PC-3 (cell line): ENCODE data around the gene GATAD2B. TPM values are rescaled to one million over a fixed set of nuclear protein-coding genes. Genes with fewer than 3 reads are reported as not detected.

Experiments used
- ATAC-seq: fragments of 200-7000 bp; cut with Tn5 transposase; 2 replicates; pipeline ENCODE4 v1.9.1; 2020; ENCODE audit warnings: mild to moderate bottlenecking, moderate library complexity
- BruUV-seq: library from RNA; stranded (reverse); fragments of 400-500 nt; replicated peaks from 2 replicates; lab custom pipeline; 2021; lab: Mats Ljungman, UMichigan
- CTCF ChIA-PET: fragments of 300-600 bp; sonication (Branson Sonifier 250); formaldehyde crosslinking; loops from one replicate; lab custom pipeline; 2022; ENCODE audit warnings: antibody characterized with exemption; lab: Charles Lee
- POLR2A ChIA-PET: fragments of 300-600 bp; sonication (Branson Sonifier 250); formaldehyde crosslinking; loops from one replicate; lab custom pipeline; 2022; ENCODE audit warnings: antibody characterized with exemption; ENCODE audit not compliant: unreplicated experiment; lab: Charles Lee
- DNase-seq: peaks from one replicate; pipeline ENCODE4 v3.0.0-alpha.2; 2015
- H2AFZ ChIP-seq: fragments of 300-600 bp; sonication (generic); 2 replicates; pipeline ENCODE4 v1.6.0; 2016; ENCODE audit warnings: antibody characterized with exemption, low read length
- H3F3A ChIP-seq: fragments of 300-600 bp; sonication (generic); one replicate; pipeline ENCODE4 v1.6.0; 2017; ENCODE audit warnings: antibody characterized with exemption, low read length, control low read depth, mild to moderate bottlenecking; ENCODE audit not compliant: unreplicated experiment
- H3K27ac ChIP-seq: fragments of 300-600 bp; sonication (generic); 2 replicates; pipeline ENCODE4 v1.5.1; 2016; ENCODE audit warnings: mild to moderate bottlenecking, low read length
- H3K27me3 ChIP-seq: fragments of 300-600 bp; sonication (generic); 2 replicates; pipeline ENCODE4 v1.6.1; 2016; ENCODE audit warnings: low read length, mixed read lengths
- H3K36me3 ChIP-seq: fragments of 300-600 bp; sonication (generic); 2 replicates; pipeline ENCODE4 v1.6.1; 2016; ENCODE audit warnings: low read depth, mixed run types, low read length, mixed read lengths
- H3K4me1 ChIP-seq: fragments of 300-600 bp; sonication (generic); 2 replicates; pipeline ENCODE4 v1.5.1; 2016; ENCODE audit warnings: low read length; ENCODE audit not compliant: insufficient read depth
- H3K4me2 ChIP-seq: fragments of 300-600 bp; sonication (generic); 2 replicates; pipeline ENCODE4 v1.6.0; 2016; ENCODE audit warnings: low read length
- H3K4me3 ChIP-seq: fragments of 300-600 bp; sonication (generic); 2 replicates; pipeline ENCODE4 v1.5.1; 2016; ENCODE audit warnings: mild to moderate bottlenecking, low read length, mixed read lengths
- H3K79me2 ChIP-seq: fragments of 300-600 bp; sonication (generic); 2 replicates; pipeline ENCODE4 v1.6.1; 2017; ENCODE audit warnings: low read length, mixed read lengths
- H3K9ac ChIP-seq: fragments of 300-600 bp; sonication (generic); 2 replicates; pipeline ENCODE4 v1.6.0; 2016; ENCODE audit warnings: mild to moderate bottlenecking, low read length
- H3K9me2 ChIP-seq: fragments of 300-600 bp; sonication (generic); replicated peaks from 2 replicates; pipeline ENCODE4 v1.6.1; 2016; ENCODE audit warnings: mixed run types, low read length, mixed read lengths
- H3K9me3 ChIP-seq: fragments of 300-600 bp; sonication (generic); 2 replicates; pipeline ENCODE4 v1.6.1; 2016; ENCODE audit warnings: low read length, mixed read lengths
- H4K20me1 ChIP-seq: fragments of 300-600 bp; sonication (generic); 2 replicates; pipeline ENCODE4 v1.6.1; 2016; ENCODE audit warnings: low read length, mixed read lengths
- CTCF ChIP-seq: fragments of 300-600 bp; sonication (generic); conservative IDR thresholded peaks from 2 replicates; pipeline ENCODE4 v1.5.1; 2017; ENCODE audit warnings: antibody characterized with exemption, low read depth, mild to moderate bottlenecking, low read length
- EZH2 ChIP-seq: fragments of 300-600 bp; sonication (generic); IDR thresholded peaks from one replicate; pipeline ENCODE4 v1.6.1; 2017; ENCODE audit warnings: antibody characterized with exemption, mild to moderate bottlenecking, low read length; ENCODE audit not compliant: unreplicated experiment
- EZH2phosphoT487 ChIP-seq: fragments of 300-600 bp; sonication (generic); IDR thresholded peaks from 2 replicates; pipeline ENCODE4 v1.6.1; 2018; ENCODE audit warnings: mild to moderate bottlenecking, antibody characterized with exemption, low read length, borderline replicate concordance
- intact Hi-C: fragments of 100-400 bp; cut with micrococcal nuclease; formaldehyde crosslinking; loops from 2 replicates; pipeline ENCODE4 v1.9.0; 2023
- total RNA-seq: library from RNA; depleted of rRNA; stranded (reverse); fragments of >200 nt; gene quantifications from 2 replicates; pipeline ENCODE4 v1.2.3, GENCODE V29; 2014

Gene GATAD2B
- total RNA-seq, 1 experiment from 2014 or later, result 7.2 TPM

DNA sequence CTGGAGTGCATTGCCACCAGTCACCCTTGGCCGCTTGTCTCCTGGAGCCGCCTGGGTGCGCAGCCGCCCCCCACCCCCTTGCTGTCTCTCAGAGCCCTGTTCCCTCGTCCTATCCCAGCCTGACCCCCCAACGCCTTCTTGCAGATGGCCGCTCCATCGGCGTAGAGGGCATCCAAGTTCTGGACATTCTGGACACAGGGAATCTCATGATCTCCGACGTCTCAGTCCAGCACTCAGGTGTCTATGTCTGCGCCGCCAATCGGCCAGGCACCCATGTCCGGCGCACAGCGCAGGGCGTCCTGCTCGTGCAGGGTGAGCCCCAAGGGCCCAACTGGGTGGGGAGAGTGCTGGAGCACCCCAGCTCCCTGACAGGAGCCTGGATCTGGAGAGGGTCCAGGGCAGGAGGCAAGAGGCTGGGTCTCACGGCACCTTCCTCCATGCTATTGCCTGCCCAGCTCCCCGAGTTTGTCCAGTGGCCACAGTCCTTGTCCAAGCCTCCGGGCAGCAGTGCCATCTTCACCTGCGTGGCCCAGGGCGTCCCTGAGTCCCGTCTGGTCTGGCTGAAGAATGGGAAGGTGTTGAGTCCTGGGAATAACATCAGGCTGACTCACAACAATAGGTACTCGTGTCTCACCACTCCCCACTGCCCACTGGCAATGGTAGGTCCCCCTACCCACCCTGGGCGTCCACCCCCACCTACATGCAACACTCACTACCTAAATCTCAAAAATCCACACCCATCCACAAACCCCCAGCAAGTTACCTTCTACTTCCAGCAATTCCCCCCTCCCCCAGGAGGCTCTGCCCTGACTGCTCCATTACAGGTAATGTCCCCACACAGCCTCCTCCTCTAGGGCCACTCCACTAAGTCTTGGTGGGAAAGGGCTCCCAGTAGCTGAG lies 123.0 kb downstream of the GATAD2B start:
- no peaks in the 10 kb centered on the region for H3K4me1 ChIP-seq
- H4K20me1 ChIP-seq, result no peaks in the 10 kb centered on the region
- no peaks in the 10 kb centered on the region for H3F3A ChIP-seq
- H2AFZ ChIP-seq, result no peak overlapping the region
- H3K27ac ChIP-seq, result no peak overlapping the region
- no peaks in the 10 kb centered on the region for H3K27me3 ChIP-seq
- no peak for ATAC-seq
- no peak overlapping the region for H3K9ac ChIP-seq
- TF ChIP-seq EZH2phosphoT487, result no peak
- no peak for TF ChIP-seq EZH2
- no peak for TF ChIP-seq CTCF
- no peak for DNase-seq
- no peaks in the 10 kb centered on the region for H3K9me3 ChIP-seq
- no peak overlapping the region for H3K4me3 ChIP-seq
- no peaks in the 10 kb centered on the region for H3K36me3 ChIP-seq
- CTCF ChIA-PET, result no interaction called here
- no peak overlapping the region for H3K4me2 ChIP-seq
- H3K79me2 ChIP-seq, result no peaks in the 10 kb centered on the region
- no peaks in the 10 kb centered on the region for H3K9me2 ChIP-seq
- intact Hi-C loops, result loop anchor here (5.0 kb wide), 1 partner anchor 122 kb away; the partner anchor contains the start of gene GATAD2B
- POLR2A ChIA-PET, result interaction anchor here (0.6 kb wide), 1 partner anchor 168 kb away, joined by 3 read pairs; the partner anchor contains the start of gene CREB3L4
- BruUV-seq, result no TSS peak

DNA sequence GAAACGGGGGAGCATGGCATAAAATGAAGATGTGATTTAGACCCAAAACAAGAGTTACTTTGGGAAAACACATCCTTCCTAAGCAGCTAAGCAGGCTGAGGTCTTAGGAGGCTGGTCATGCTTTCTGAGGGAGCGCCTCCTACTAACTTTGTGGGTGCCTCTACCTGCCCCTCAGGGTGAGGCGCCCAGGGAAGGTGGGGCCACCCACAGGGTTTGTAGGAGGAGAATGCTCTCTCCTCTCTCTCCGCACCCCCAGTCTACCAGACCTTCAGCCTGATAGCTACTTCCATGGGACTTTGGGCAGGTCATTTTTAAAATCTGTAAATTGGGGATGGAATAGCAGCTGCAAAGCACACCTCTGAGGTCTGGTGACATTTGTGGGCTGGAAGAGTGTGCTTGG lies 123.8 kb downstream of the GATAD2B start:
- H3F3A ChIP-seq, result no peaks in the 10 kb centered on the region
- H3K9me2 ChIP-seq, result no peaks in the 10 kb centered on the region
- H3K79me2 ChIP-seq, result no peaks in the 10 kb centered on the region
- POLR2A ChIA-PET, result no interaction called here
- no peak overlapping the region for H3K9ac ChIP-seq
- ATAC-seq (no peak), DNase-seq (no peak)
- H3K4me1 ChIP-seq, result no peaks in the 10 kb centered on the region
- H2AFZ ChIP-seq, result no peak overlapping the region
- no TSS peak for BruUV-seq
- CTCF ChIA-PET, result interaction anchor here (0.6 kb wide), 1 partner anchor 165 kb away, joined by 3 read pairs; no protein-coding TSS in a partner anchor
- intact Hi-C loops, result loop anchor here (5.0 kb wide), 1 partner anchor 123 kb away; the partner anchor contains the start of gene GATAD2B
- no peak overlapping the region for H3K27ac ChIP-seq
- no peaks in the 10 kb centered on the region for H4K20me1 ChIP-seq
- no peaks in the 10 kb centered on the region for H3K9me3 ChIP-seq
- no peaks in the 10 kb centered on the region for H3K36me3 ChIP-seq
- no peak overlapping the region for H3K4me2 ChIP-seq
- no peak for TF ChIP-seq CTCF
- no peak for TF ChIP-seq EZH2
- TF ChIP-seq EZH2phosphoT487, result no peak
- H3K27me3 ChIP-seq, result no peaks in the 10 kb centered on the region
- no peak overlapping the region for H3K4me3 ChIP-seq

DNA sequence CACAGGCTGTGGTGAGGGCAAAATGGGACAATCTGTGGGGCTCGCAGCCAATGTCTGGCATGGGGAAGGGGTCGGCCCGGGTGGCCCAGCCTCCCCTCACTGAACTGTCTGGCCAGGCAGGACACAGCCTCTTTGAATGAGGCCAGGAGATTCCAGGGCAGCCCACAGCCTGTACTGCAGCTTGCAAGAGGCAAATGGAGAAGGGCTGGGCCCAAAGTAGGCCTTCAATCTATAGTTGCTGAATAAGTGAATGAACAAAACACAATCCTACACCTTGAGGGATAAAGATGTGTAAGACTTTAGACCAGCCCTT lies 124.3 kb downstream of the GATAD2B start:
- POLR2A ChIA-PET, result no interaction called here
- intact Hi-C loops, result loop anchor here (5.0 kb wide), 1 partner anchor 124 kb away; the partner anchor contains the start of gene GATAD2B
- BruUV-seq, result no TSS peak

More for the DNA sequence above, 124.3 kb downstream of the GATAD2B start:
- Histone ChIP-seq H3K36me3 (no peaks in the 10 kb centered on the region), H3K79me2 (no peaks in the 10 kb centered on the region), H3K27me3 (no peaks in the 10 kb centered on the region), H3K27ac (no peak overlapping the region), H3K9me3 (no peaks in the 10 kb centered on the region), H4K20me1 (no peaks in the 10 kb centered on the region), H3F3A (no peaks in the 10 kb centered on the region), H2AFZ (no peak overlapping the region), H3K4me2 (no peak overlapping the region), H3K9me2 (no peaks in the 10 kb centered on the region), H3K9ac (no peak overlapping the region), H3K4me3 (no peak overlapping the region), H3K4me1 (no peaks in the 10 kb centered on the region)
- CTCF ChIA-PET, result interaction anchor here (0.6 kb wide), 2 partner anchors 165 to 203 kb away, joined by 3 to 12 read pairs; no protein-coding TSS in a partner anchor
- TF ChIP-seq EZH2phosphoT487, result no peak
- no peak for TF ChIP-seq CTCF
- DNase-seq (no peak), ATAC-seq (no peak)
